ENCODE data around the gene KLHL3.

DNA sequence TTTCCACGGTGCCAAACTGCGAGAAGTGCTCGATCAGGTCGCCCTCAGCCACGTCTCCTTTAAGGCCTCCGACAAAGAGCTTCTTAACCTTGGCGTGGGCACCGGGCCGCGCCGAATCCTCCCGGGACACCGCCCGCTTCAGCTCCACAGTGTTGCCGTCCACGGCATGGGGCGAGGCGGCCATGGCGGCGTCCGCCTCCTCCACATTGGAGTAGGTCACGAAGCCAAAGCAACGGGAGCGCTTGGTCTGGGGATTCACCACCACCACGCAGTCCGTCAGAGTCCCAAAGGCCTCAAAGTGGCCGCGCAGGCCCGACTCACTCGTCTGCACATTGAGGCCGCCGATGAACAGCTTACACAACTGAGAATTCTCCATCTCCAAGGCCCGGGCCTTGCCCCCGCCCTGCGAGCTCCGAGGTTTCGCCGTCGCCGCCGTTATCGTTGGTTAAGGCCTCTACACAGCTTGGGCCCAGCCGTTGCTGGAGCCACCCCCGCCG, 17.9 kb upstream of the KLHL3 start:
- TF ChIP-seq, protein P1, sequence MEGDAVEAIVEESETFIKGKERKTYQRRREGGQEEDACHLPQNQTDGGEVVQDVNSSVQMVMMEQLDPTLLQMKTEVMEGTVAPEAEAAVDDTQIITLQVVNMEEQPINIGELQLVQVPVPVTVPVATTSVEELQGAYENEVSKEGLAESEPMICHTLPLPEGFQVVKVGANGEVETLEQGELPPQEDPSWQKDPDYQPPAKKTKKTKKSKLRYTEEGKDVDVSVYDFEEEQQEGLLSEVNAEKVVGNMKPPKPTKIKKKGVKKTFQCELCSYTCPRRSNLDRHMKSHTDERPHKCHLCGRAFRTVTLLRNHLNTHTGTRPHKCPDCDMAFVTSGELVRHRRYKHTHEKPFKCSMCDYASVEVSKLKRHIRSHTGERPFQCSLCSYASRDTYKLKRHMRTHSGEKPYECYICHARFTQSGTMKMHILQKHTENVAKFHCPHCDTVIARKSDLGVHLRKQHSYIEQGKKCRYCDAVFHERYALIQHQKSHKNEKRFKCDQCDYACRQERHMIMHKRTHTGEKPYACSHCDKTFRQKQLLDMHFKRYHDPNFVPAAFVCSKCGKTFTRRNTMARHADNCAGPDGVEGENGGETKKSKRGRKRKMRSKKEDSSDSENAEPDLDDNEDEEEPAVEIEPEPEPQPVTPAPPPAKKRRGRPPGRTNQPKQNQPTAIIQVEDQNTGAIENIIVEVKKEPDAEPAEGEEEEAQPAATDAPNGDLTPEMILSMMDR (IDR thresholded peaks at IDR 0.05): no peak
- TF ChIP-seq POLR2A (IDR thresholded peaks at IDR 0.05): no peak

Measured in body of pancreas (tissue), 4 donors.